Measurements from ENCODE around the gene RAB10.
"Not testable (repeated sequence)": the region's sequence is repeated elsewhere in the genome, so short reads cannot be mapped to it uniquely, and the experiment has no call there.

RAB10 gene

DNA sequence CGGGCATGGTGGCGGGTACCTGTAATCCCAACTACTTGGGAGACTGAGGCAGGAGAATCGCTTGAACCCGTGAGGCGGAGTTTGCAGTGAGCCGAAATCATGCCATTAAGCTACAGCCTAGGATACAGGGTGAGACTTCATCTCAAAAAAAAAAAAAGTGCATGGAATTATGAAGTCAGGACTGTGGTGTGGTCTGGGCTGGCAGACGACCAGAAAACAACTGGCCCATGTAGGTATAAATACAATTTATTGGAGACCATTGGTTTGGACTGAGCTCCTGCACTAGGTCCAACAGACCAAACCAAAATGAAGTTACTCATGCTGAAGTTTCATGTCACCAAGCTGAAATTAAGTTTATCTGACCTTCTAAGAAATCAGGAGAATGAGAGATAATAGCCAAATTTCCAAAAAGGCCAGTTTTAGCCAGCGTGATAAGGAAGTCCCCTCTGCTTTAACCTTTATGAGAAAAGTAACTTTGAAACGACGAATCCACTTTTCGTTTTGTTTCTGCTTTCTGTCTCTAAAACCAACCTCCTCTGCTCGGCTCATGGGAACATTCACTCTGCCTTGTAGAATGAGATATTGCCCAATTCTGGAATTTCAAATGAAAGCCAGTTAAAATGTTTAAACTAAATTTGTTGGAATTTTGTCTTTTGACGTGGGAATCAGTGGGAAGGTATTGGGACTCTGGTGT, 17.7 kb upstream of the RAB10 start:
- no peak for DNase-seq (ENCODE audit: low read depth)
- no peak overlapping the region for H3K4me3 ChIP-seq (ENCODE audit: low read depth, low read length)
- no peak for TF ChIP-seq CTCF (IDR thresholded peaks at IDR 0.05; ENCODE audit: insufficient read depth, low read depth, low read length, missing control alignments)

- H3K4me3 ChIP-seq (ENCODE audit: low read depth, low read length); DNase-seq (ENCODE audit: low read depth): not testable (repeated sequence)
These were observed 17.2 kb upstream of the RAB10 start for GRCh38 chr2:26016706-26017045.

DNA sequence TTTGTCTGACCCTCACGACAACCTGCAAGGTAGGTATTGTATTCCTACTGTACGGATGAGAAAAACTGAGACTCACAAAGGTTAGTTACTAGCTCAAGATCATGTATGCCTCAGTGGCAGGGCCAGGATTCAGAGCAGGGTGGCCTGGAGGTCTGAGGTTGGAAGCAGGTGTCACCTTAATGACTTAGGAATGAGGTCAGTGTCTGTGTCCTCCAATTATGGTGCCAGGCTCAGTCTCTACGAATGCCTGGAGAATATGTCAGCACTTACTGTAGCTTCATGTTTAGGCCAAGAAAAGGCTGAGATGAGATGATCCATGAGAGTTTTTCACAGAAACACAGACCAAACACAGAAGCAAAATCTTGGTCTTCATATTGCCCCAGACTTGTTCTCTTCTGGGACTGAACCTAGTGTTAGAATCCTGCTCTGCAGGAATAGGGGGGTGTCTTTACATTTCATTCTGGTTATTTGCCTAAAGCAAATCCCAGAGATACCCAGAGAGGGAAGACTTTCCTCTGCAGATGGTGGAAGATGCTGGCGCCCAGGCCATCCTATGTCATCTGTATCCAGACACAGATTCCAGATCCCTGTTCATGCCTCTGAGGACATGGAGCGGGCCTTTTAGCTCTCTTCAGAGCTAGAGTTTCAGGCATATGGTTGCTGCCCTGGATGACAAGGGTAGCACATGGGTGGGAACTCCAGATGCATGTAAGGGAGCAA, 16.3 kb upstream of the RAB10 start:
- no peak overlapping the region for H3K4me3 ChIP-seq (ENCODE audit: low read depth, low read length)
- TF ChIP-seq CTCF (IDR thresholded peaks at IDR 0.05; ENCODE audit: insufficient read depth, low read depth, low read length, missing control alignments): no peak
- no peak for DNase-seq (ENCODE audit: low read depth)

DNA sequence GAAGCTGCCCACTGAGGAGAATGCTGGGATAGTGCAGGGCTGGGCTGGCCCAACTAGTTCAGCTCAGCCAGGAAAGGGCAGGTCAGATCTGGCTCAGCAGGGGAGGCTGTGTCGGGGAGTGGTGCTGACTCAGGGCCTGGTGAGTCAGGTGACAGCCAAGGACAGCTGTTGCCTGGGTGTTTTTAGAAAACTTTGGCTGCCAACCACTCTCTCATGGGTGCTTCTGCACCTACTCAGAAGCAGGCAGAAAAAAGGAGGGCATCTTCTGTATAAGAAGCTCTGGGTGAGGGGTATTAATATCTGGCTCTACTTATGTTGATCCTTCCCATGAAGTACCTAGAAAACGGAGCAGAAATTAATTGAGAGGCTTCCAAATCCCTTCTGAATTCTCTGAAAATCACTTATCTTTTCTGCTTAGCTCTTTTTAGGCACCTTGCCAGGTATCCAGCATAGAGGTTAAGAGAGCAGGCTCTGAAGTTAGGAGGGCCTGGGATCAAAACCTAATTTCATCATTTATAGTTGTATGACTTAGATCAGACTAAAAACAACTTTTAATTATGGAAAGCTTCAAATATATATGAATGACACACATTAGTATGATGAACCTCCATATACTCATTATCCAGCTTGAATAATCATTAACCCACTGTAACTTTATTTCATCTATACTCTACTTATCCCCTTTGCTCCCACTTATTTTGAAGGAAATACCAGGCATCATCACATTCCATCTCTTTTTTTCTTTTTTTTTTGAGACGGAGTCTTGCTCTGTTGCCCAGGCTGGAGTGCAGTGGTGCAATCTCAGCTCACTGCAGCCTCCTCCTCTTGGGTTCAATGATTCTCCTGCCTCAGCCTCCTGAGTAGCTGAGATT, 15.5 kb upstream of the RAB10 start:
- no peak for TF ChIP-seq CTCF (IDR thresholded peaks at IDR 0.05; ENCODE audit: insufficient read depth, low read depth, low read length, missing control alignments)
- DNase-seq (ENCODE audit: low read depth): no peak
- no peak overlapping the region for H3K4me3 ChIP-seq (ENCODE audit: low read depth, low read length)

DNA sequence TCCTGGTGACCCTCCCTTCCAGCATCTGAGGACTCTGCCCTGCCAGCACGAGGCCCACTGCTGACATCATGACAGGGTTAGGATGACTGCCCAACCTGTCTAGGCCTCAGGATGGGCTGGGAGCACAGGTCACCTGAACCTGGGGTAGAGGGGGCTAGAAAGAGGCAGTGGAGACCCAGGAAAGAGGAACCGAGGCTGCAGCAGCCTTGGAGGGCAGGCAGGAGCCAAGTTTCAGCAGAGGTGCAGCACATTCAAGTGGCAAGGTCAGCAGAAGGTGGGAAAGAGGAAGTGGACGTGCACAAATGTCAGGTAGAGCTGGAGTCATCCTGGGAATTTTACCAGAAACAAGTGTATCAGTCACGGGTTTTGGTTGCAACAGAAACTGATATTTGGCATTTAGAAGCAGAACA, 13.6 kb upstream of the RAB10 start:
- TF ChIP-seq CTCF (IDR thresholded peaks at IDR 0.05; ENCODE audit: insufficient read depth, low read depth, low read length, missing control alignments): no peak
- DNase-seq (ENCODE audit: low read depth): no peak
- no peak overlapping the region for H3K4me3 ChIP-seq (ENCODE audit: low read depth, low read length)

- no peak for TF ChIP-seq CTCF (IDR thresholded peaks at IDR 0.05; ENCODE audit: insufficient read depth, low read depth, low read length, missing control alignments)
These were observed 9.6 kb upstream of the RAB10 start for GRCh38 chr2:26024260-26024659.

DNA sequence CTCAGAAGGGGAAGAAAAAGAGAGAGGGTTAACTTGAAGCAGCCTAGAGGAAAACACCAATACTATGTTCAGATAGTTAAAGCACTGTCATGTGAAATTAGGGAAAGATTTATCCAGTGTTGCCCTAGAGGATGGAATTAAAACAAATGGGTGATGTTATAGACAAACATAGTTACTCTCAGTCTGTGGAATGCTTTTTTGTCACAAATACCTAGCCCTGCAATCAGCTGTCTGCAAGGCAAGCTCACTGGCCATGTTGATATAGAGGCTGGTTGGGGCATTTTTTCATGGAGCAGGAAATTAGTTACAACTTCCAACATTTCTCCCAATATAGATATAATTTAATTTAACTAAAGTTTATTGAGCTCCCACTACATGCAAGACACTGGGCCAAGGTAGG, 8.4 kb upstream of the RAB10 start:
- H3K4me3 ChIP-seq (ENCODE audit: low read depth, low read length): no peak overlapping the region
- TF ChIP-seq CTCF (IDR thresholded peaks at IDR 0.05; ENCODE audit: insufficient read depth, low read depth, low read length, missing control alignments): no peak
- no peak for DNase-seq (ENCODE audit: low read depth)

More at GRCh38 chr2:26024260-26024659, 9.6 kb upstream of the RAB10 start:
- DNase-seq (ENCODE audit: low read depth): no peak
- H3K4me3 ChIP-seq (ENCODE audit: low read depth, low read length): no peak overlapping the region

GRCh38 chr2:26028083-26028482, 5.8 kb upstream of the RAB10 start:
- H3K4me3 ChIP-seq (ENCODE audit: low read depth, low read length); DNase-seq (ENCODE audit: low read depth): not testable (repeated sequence)

DNA sequence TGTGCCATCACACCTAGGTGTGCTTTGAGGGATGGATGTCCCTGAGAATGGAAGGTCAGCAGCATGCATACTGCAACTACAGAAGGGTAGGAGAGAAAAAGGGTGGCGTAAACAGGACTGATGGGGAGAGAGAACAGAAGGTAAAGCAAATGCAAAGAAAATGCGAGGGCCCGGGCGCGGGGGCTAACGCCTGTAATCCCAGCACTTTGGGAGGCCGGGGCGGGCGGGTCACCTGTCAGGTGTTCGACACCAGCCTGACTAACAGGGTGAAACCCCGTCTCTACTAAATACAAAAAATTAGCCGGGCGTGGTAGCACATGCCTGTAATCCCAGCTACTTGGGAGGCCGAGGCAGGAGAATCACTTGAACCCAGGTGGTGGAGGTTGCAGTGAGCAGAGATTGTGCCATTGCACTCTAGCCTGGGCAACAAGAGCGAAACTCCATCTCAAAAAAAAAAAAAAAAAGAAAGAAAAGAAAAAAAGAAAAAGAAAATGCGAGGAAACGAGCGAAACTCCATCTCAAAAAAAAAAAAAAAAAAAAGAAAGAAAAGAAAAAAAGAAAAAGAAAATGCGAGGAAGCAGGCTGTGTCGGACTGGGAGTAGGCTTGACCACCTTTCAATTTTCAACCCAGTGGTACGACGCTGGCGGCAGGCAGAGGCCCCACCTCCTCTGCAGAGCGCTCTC, 1.2 kb upstream of the RAB10 start:
- H3K4me3 ChIP-seq (ENCODE audit: low read depth, low read length): peak overlapping the region; percentile 81
- DNase-seq (ENCODE audit: low read depth): not testable (repeated sequence)
